Skeletal muscle tissue (tissue), 5 donors: ENCODE measurements around the gene SLC25A21. TPM values are rescaled to one million over a fixed set of nuclear protein-coding genes. Genes with fewer than 3 reads are reported as not detected.

ENCODE experiments used
- H3K27ac ChIP-seq: one replicate; pipeline ENCODE4 v1.7.0; 2013; ENCODE audit warnings: mild to moderate bottlenecking, low read depth, low read length, inconsistent platforms
- H3K27me3 ChIP-seq, 3 donors: one replicate each; pipeline ENCODE4 v1.7.0; 2013; ENCODE audit warnings: low read length in 3 of 3; ENCODE audit not compliant: control insufficient read depth in 3 of 3, insufficient read depth in 3 of 3
- H3K36me3 ChIP-seq, 3 donors: one replicate each; pipeline ENCODE4 v1.7.0; 2013; ENCODE audit warnings: low read length in 3 of 3; ENCODE audit not compliant: control insufficient read depth in 3 of 3, insufficient read depth in 3 of 3
- H3K4me1 ChIP-seq, 3 donors: one replicate each; pipeline ENCODE4 v1.7.0; 2013; ENCODE audit warnings: low read length in 3 of 3, mild to moderate bottlenecking in 3 of 3; ENCODE audit not compliant: control insufficient read depth in 3 of 3, insufficient read depth in 3 of 3
- H3K4me3 ChIP-seq, 3 donors: one replicate each; pipeline ENCODE4 v1.7.0; 2013; ENCODE audit warnings: low read length in 3 of 3
- H3K9ac ChIP-seq, 3 donors: one replicate each; pipeline ENCODE4 v1.7.0; 2013; ENCODE audit warnings: low read length in 3 of 3, mild to moderate bottlenecking in 3 of 3, moderate library complexity in 2 of 3, low read depth in 1 of 3
- H3K9me3 ChIP-seq, 3 donors: one replicate each; pipeline ENCODE4 v1.7.0; 2013; ENCODE audit warnings: low read length in 3 of 3; ENCODE audit not compliant: control insufficient read depth in 3 of 3
- small RNA-seq: library from RNA; depleted of rRNA; stranded (forward); fragments of <200 nt; gene quantifications from one replicate; pipeline ENCODE3, GENCODE V24; 2014
- total RNA-seq: library from RNA; depleted of rRNA; stranded (reverse); fragments of >200 nt; gene quantifications from one replicate; pipeline ENCODE4 v1.2.3, GENCODE V29; 2014
- donor health status: Osteomylitis.

Gene SLC25A21
- total RNA-seq, 1 donor from 2014 or later: 2.1 TPM

DNA sequence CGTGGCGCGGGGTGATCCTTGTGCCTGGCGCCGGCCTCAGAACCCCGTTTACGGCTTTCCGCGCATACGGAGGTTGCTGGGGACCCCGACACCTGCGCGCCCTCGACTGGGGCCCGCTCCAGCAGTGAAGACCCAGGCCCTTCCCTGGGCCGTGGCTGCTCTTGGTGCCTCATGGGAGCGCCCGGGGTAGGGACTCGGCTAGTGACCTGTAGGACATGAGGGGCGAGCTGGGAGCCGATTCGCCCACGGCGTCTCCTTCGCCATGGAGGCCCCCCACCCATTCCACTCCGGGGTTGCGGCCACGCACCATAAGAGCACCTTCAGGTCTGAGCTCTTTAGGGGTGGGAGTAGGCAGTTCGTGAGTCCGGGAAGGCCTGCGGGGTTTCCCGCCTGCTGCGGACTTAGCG lies 525.0 kb downstream of the SLC25A21 start:
- Histone ChIP-seq H3K4me3 (peak overlapping the region; percentile 39 to 63 (median 61)), H3K9me3 (no peaks in the 10 kb centered on the region), H3K27ac (no peak overlapping the region), H3K27me3 (peaks cover 61 to 71% (median 65%) of the 10 kb centered on the region in 3 donors), H3K36me3 (no peaks in the 10 kb centered on the region), H3K9ac (peak overlapping the region in 1 of 3 donors; percentile 25), H3K4me1 (peaks cover 17 to 19% (median 18%) of the 10 kb centered on the region in 3 donors)

DNA sequence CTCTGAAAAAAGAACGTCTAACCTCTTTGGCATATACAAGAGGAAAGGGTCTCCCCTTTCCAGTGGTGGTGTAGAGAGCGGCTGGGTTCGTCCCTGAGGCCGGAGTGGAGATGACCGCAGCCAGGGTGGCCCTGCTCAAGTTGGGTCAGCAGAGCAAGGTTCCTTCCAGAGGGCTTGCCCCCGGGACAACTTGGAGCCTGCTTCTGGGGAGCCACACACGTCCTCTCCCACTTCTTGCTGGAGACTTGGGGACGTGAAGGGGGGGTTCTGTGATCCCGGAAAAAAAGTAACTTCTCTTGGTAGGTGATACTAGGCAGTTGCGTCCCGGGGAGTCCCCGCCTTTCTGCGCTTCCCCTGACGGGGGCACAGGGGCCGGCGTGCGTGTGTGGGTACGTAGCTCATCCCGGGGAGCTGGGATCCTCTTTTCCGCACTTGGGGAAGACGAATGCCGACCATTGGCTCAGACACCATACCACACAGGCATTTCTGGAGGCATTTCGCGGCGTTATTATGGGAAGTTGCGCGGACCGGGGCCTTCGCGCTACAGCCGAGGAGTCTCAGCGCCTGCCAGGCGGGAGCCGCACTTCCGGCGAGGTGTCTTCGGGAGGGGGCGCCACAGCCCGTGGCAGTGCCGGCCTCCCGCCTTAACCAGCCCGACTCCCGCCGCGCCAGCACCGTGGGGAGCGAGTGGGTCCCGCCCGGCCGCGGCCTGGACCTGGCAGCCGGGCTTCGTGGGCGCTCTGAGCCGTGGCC lies 525.6 kb downstream of the SLC25A21 start:
- H3K9me3 ChIP-seq: no peaks in the 10 kb centered on the region
- H3K4me1 ChIP-seq: peaks cover 17 to 19% (median 18%) of the 10 kb centered on the region in 3 donors
- H3K4me3 ChIP-seq: peak overlapping the region; percentile 11 to 63 (median 61)
- no peaks in the 10 kb centered on the region for H3K36me3 ChIP-seq
- peak overlapping the region in 1 of 3 donors; percentile 25 for H3K9ac ChIP-seq
- peaks cover 61 to 69% (median 68%) of the 10 kb centered on the region in 3 donors for H3K27me3 ChIP-seq
- H3K27ac ChIP-seq: no peak overlapping the region

DNA sequence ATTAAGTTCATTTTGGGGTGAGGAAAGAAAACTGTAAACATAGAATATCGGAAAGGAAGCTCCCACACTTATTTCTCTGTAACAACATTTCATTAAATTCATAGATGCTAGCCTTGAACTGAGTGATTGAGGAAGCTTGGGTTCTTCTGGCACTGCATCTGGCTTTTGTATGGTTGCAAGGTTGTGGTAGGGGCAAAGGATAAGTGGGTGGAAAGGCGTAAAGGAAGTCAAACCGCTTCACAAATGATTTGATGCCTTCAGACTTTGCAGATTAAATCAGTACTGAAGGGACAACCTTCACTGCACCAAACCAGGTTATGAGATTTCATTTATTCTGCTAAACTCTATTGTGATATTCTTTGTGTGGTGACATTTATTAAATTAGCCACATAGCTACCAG lies 538.8 kb downstream of the SLC25A21 start:
- Histone ChIP-seq H3K9ac (no peak overlapping the region), H3K27me3 (peaks cover 0 to 10% (median 0%) of the 10 kb centered on the region in 3 donors), H3K36me3 (no peaks in the 10 kb centered on the region), H3K4me3 (no peak overlapping the region), H3K4me1 (no peaks in the 10 kb centered on the region), H3K27ac (no peak overlapping the region), H3K9me3 (no peaks in the 10 kb centered on the region)

Small RNA genes within 50 kb of the gene (small RNA-seq; reads per million reads assigned to genes)
- not detected for gene MIR4503
- gene RNU6-273P: not detected

Other genes starting within 250 kb of the SLC25A21 start
- gene MIPOL1, start 25.3 kb upstream of the SLC25A21 start, total RNA-seq: 16.7 TPM